Large intestine (tissue), 12 donors: ENCODE results near the gene SLC9A1. TPM values are rescaled to one million over a fixed set of nuclear protein-coding genes. Genes with fewer than 3 reads are reported as not detected.
"Not testable (repeated sequence)": the region's sequence is repeated elsewhere in the genome, so short reads cannot be mapped to it uniquely, and the experiment has no call there.

ENCODE experiments used
- DNase-seq, 2 donors: peaks; one replicate each; pipeline versions ENCODE4 v3.0.0 to v3.0.0-alpha.2; 2013
- H3K27ac ChIP-seq: one replicate; pipeline ENCODE4 v1.5.1; 2013; ENCODE audit warnings: low read length
- H3K27me3 ChIP-seq: 2 replicates; pipeline ENCODE4 v1.6.1; 2013; ENCODE audit warnings: low read length; ENCODE audit not compliant: control insufficient read depth, insufficient read depth
- H3K36me3 ChIP-seq: 2 replicates; pipeline ENCODE4 v1.6.1; 2013; ENCODE audit warnings: low read length; ENCODE audit not compliant: control insufficient read depth, insufficient read depth
- H3K4me1 ChIP-seq: one replicate; pipeline ENCODE4 v1.6.1; 2013; ENCODE audit warnings: low read length; ENCODE audit not compliant: control insufficient read depth, insufficient read depth
- H3K4me3 ChIP-seq: one replicate; pipeline ENCODE4 v1.5.1; 2013; ENCODE audit warnings: low read length
- H3K9me3 ChIP-seq: one replicate; pipeline ENCODE4 v1.6.1; 2013; ENCODE audit warnings: mild to moderate bottlenecking, low read depth, low read length, moderate library complexity; ENCODE audit not compliant: control insufficient read depth
- WGBS: methylation state at CpG from one replicate; pipeline ENCODE4 v1.1.5; 2013; ENCODE audit warnings: low lambda C conversion rate; ENCODE audit not compliant: insufficient coverage; 5-methylcytosine and 5-hydroxymethylcytosine counted together
- long read RNA-seq, 11 donors: transcript quantifications; one replicate each; lab custom pipeline, GENCODE V29; 2026
- polyA plus RNA-seq: library from polyadenylated mRNA; unstranded; fragments of 120-200 nt; gene quantifications from one replicate; pipeline ENCODE4 v1.2.1, GENCODE V29; 2013

SLC9A1 gene
- 21.5 TPM for polyA plus RNA-seq
- long read RNA-seq, donor 1, full-length matches to known transcripts: 2 of 2 reads
- long read RNA-seq, donor 1, partial matches to known transcripts: 0 of 2 reads
- long read RNA-seq, donor 1, other reads (novel, unspliced or antisense): 0 of 2 reads
- long read RNA-seq, donor 2, full-length matches to known transcripts: 5 of 5 reads
- long read RNA-seq, donor 2, partial matches to known transcripts: 0 of 5 reads
- long read RNA-seq, donor 2, other reads (novel, unspliced or antisense): 0 of 5 reads
- long read RNA-seq, donor 3: 0 reads
- long read RNA-seq, donor 4: 0 reads
- long read RNA-seq, donor 5, full-length matches to known transcripts: 2 of 2 reads
- long read RNA-seq, donor 5, partial matches to known transcripts: 0 of 2 reads
- long read RNA-seq, donor 5, other reads (novel, unspliced or antisense): 0 of 2 reads
- long read RNA-seq, donor 6, full-length matches to known transcripts: 2 of 2 reads
- long read RNA-seq, donor 6, partial matches to known transcripts: 0 of 2 reads
- long read RNA-seq, donor 6, other reads (novel, unspliced or antisense): 0 of 2 reads
- long read RNA-seq, donor 7, partial matches to known transcripts: 6 of 6 reads
- long read RNA-seq, donor 7, other reads (novel, unspliced or antisense): 0 of 6 reads
- long read RNA-seq, donor 8, full-length matches to known transcripts: 3 of 3 reads
- long read RNA-seq, donor 8, partial matches to known transcripts: 0 of 3 reads
- long read RNA-seq, donor 8, other reads (novel, unspliced or antisense): 0 of 3 reads
- long read RNA-seq, donor 9, partial matches to known transcripts: 10 of 10 reads
- long read RNA-seq, donor 9, other reads (novel, unspliced or antisense): 0 of 10 reads
- long read RNA-seq, donor 10, full-length matches to known transcripts: 6 of 6 reads
- long read RNA-seq, donor 10, partial matches to known transcripts: 0 of 6 reads
- long read RNA-seq, donor 10, other reads (novel, unspliced or antisense): 0 of 6 reads
- long read RNA-seq, donor 11, full-length matches to known transcripts: 1 of 1 reads
- long read RNA-seq, donor 11, partial matches to known transcripts: 0 of 1 reads
- long read RNA-seq, donor 11, other reads (novel, unspliced or antisense): 0 of 1 reads

DNA sequence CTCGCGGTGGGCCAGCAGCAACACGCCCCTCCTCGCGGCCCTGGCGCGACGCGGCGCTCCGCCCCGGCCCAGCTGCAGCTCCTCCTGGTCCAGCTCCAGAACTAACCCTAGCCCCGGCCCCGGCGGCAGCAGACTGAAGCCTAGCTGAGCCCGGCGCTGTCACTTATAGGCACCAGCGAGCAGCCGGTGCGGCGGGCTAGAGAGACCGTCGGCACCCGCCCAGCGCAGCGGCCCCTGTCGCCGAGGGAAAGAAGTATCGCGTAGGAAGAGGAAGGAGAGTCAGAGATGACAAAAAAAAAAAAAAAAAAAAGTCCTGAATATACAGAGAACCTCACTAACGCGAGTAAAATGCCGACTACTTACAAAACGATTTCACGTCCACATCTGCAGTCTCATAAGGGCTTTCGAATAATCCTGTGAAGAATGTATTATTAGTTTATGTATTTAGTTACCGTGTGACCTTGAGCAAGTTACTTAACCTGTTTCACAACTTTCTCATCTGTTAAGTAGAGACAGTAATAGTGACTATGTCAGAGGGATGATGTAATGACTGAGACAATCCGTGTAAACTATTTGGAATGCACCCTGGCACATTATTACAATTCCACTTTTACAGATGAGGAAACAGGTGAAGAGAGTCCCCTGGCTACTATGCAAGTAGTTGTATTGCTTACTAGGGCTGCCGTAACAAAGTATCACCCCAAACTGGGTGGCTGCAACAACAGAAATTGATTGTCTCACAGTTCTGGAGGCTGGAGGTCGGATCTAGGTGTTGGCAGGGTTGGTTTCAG, at the start of gene SLC9A1:
SLC9A1 (minus strand) TSS at position 135 of the 791 bp plus-strand sequence. CDS start 791 bp downstream, outside the sequence.
- DNase-seq: peak; percentile 93 to 96
- Histone ChIP-seq H3K4me1 (peaks cover 29% of the 10 kb centered on the region), H3K36me3 (no peaks in the 10 kb centered on the region), H3K27ac (peak within 1 kb of the TSS; percentile 84), H3K4me3 (peak within 1 kb of the TSS; percentile 70), H3K27me3 (no peaks in the 10 kb centered on the region), H3K9me3 (no peaks in the 10 kb centered on the region)
- WGBS: no CpG with 5 or more reads among the region's 40 CpGs

GRCh38 chr1:27203946-27204345, 49.0 kb upstream of the SLC9A1 start:
- H3K27me3 ChIP-seq: no peaks in the 10 kb centered on the region
- H3K27ac ChIP-seq: no peak overlapping the region
- no peaks in the 10 kb centered on the region for H3K9me3 ChIP-seq
- no CpG with 5 or more reads among the region's 1 CpG for WGBS
- no peak for DNase-seq
- H3K4me1 ChIP-seq: no peaks in the 10 kb centered on the region
- no peak overlapping the region for H3K4me3 ChIP-seq
- H3K36me3 ChIP-seq: no peaks in the 10 kb centered on the region

DNA sequence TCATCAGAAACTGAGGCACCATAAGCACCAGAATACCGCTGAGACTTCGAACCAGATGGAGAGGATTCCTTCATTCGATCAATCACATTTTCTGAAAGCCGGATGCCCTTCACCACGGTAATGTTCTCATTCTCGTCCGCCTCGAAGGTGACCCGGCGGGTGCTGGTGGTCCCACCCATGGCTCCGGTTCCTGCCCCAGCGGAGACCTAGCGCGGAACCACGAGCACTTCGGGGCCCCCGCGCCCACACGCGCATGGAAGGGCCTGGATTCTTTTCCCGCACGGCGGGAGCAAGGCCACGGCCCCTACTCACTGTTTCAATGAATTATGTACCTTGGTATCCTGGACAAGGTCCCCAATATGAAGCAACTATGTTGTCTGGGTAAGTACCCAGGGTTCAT, 46.4 kb upstream of the SLC9A1 start:
- 100% methylated on average over 1 of the region's 24 CpGs for WGBS
- no peaks in the 10 kb centered on the region for H3K36me3 ChIP-seq
- no peaks in the 10 kb centered on the region for H3K9me3 ChIP-seq
- H3K4me3 ChIP-seq: no peak overlapping the region
- no peak overlapping the region for H3K27ac ChIP-seq
- no peaks in the 10 kb centered on the region for H3K27me3 ChIP-seq
- no peaks in the 10 kb centered on the region for H3K4me1 ChIP-seq
- no peak for DNase-seq

GRCh38 chr1:27193194-27193593, 38.3 kb upstream of the SLC9A1 start:
- H3K4me3 ChIP-seq: no peak overlapping the region
- no peaks in the 10 kb centered on the region for H3K9me3 ChIP-seq
- 100% methylated on average over 1 of the region's 1 CpG for WGBS
- peaks cover 12% of the 10 kb centered on the region for H3K4me1 ChIP-seq
- no peaks in the 10 kb centered on the region for H3K36me3 ChIP-seq
- no peaks in the 10 kb centered on the region for H3K27me3 ChIP-seq
- no peak overlapping the region for H3K27ac ChIP-seq
- no peak for DNase-seq

DNA sequence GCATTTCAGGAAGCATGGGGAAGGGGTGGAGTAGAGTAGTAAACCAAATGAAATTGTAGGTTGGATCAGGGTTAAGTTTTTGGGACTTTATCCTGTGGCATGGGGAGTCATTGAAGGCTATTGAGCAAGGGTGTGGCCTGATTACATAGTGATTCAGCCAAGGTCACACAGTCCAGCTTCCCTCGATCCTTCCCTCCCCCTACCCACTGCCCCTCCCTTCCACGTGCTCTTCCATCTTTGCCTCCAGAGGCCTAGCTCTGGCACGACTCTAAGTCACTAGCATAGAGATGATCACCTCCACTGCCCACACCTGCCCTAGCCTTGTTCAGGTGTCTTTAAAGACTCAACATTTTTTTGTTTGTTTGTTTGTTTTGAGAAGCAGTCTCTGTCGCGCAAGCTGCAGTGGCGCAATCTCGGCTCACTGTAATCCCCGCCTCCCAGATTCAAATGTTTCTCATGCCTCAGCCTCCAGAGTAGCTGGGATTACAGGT, 37.2 kb upstream of the SLC9A1 start:
- Histone ChIP-seq H3K27me3 (no peaks in the 10 kb centered on the region), H3K9me3 (no peaks in the 10 kb centered on the region), H3K27ac (peak overlapping the region; percentile 39), H3K36me3 (no peaks in the 10 kb centered on the region), H3K4me1 (peaks cover 12% of the 10 kb centered on the region), H3K4me3 (no peak overlapping the region)
- whole genome bisulfite sequencing: no CpG with 5 or more reads among the region's 8 CpGs
- DNase-seq: peak; percentile 84 to 90

DNA sequence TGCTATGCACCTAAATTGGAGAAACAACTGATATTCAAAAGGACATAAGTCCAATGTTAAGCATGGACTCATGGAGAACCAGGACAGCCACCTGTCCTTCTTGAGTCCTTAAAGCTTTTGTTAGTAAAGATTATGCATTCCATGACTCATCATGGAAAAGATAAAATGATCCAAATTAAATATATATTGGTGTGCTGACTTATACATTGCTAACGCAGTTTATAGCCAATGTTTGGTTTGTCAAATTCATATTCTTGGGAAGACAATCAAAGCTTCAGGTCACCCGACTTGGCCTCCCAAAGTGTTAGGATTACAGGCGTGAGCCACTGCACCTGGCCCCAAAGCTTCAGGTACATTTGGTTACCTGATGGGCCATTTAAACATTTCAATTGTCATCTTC, 29.7 kb upstream of the SLC9A1 start:
- not testable (repeated sequence) for DNase-seq, H3K27me3 ChIP-seq, H3K4me1 ChIP-seq, H3K9me3 ChIP-seq, H3K4me3 ChIP-seq, H3K27ac ChIP-seq, H3K36me3 ChIP-seq
- no CpG with 5 or more reads among the region's 3 CpGs for WGBS

- DNase-seq: no peak
- H3K27ac ChIP-seq: peak overlapping the region; percentile 9
- no peak overlapping the region for H3K4me3 ChIP-seq
- H3K27me3 ChIP-seq: no peaks in the 10 kb centered on the region
- no peaks in the 10 kb centered on the region for H3K36me3 ChIP-seq
- no peaks in the 10 kb centered on the region for H3K4me1 ChIP-seq
- WGBS: no CpG with 5 or more reads among the region's 3 CpGs
- peaks cover 10% of the 10 kb centered on the region for H3K9me3 ChIP-seq
Observed at GRCh38 chr1:27179979-27180378, 25.1 kb upstream of the SLC9A1 start.

- Histone ChIP-seq H3K4me3 (no peak overlapping the region), H3K9me3 (peaks cover 10% of the 10 kb centered on the region), H3K27me3 (no peaks in the 10 kb centered on the region), H3K36me3 (no peaks in the 10 kb centered on the region), H3K27ac (no peak overlapping the region), H3K4me1 (no peaks in the 10 kb centered on the region)
- no peak for DNase-seq
Observed at GRCh38 chr1:27179379-27179778, 24.5 kb upstream of the SLC9A1 start.

DNA sequence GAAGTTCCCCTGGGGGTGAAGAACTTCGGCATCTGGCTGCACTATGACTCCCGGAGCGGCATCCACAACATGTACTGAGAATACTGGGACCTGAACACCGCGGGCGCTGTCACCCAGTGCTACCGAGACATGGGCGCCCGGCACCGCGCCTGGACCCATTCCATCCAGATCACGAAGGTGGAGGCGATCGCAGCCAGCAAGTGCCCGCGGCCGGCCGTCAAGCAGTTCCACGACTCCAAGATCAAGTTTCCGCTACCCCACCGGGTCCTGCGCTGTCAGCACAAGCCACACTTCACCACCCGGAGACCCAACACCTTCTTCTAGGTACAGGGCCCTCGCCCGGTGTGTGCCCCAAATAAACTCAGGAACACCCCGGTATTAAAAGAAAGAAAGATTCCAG, 22.0 kb upstream of the SLC9A1 start:
- WGBS: no CpG with 5 or more reads among the region's 26 CpGs
- Histone ChIP-seq H3K9me3 (peaks cover 4% of the 10 kb centered on the region), H3K36me3 (no peaks in the 10 kb centered on the region), H3K27ac (no peak overlapping the region), H3K27me3 (no peaks in the 10 kb centered on the region), H3K4me1 (no peaks in the 10 kb centered on the region), H3K4me3 (no peak overlapping the region)
- no peak for DNase-seq
